BLaER1 (cell line): ENCODE measurements around the gene COX7A2.

Experiments
- H3K27ac ChIP-seq: shearing (Covaris generic); formaldehyde crosslinking; 2 replicates; pipeline ENCODE4 v1.8.1; 2022
- H3K27me3 ChIP-seq: shearing (Covaris generic); formaldehyde crosslinking; 2 replicates; pipeline ENCODE4 v1.8.1; 2022
- H3K36me3 ChIP-seq: shearing (Covaris generic); formaldehyde crosslinking; 2 replicates; pipeline ENCODE4 v1.8.1; 2022
- H3K4me1 ChIP-seq: shearing (Covaris generic); formaldehyde crosslinking; 2 replicates; pipeline ENCODE4 v1.8.1; 2022
- H3K4me2 ChIP-seq: shearing (Covaris generic); formaldehyde crosslinking; 2 replicates; pipeline ENCODE4 v1.8.1; 2022
- H3K4me3 ChIP-seq: shearing (Covaris generic); formaldehyde crosslinking; 2 replicates; pipeline ENCODE4 v1.8.1; 2022
- H3K9ac ChIP-seq: shearing (Covaris generic); formaldehyde crosslinking; 2 replicates; pipeline ENCODE4 v1.8.1; 2022
- H3K9me3 ChIP-seq: shearing (Covaris generic); formaldehyde crosslinking; 2 replicates; pipeline ENCODE4 v1.8.1; 2022
- H4K20me1 ChIP-seq: shearing (Covaris generic); formaldehyde crosslinking; 2 replicates; pipeline ENCODE4 v1.8.1; 2022
- Cebpa-rat ChIP-seq: shearing (Covaris generic); IDR thresholded peaks from 2 replicates; pipeline ENCODE4 v1.8.1; 2022

COX7A2 gene

GRCh38 chr6:75211920-75212590 lies 31.5 kb downstream of the COX7A2 start:
- H3K9me3 ChIP-seq, result peaks cover 8% of the 10 kb centered on the region
- peaks cover 12% of the 10 kb centered on the region for H3K4me1 ChIP-seq
- no peak overlapping the region for H3K4me2 ChIP-seq
- H3K27ac ChIP-seq, result no peak overlapping the region
- no peaks in the 10 kb centered on the region for H3K36me3 ChIP-seq
- H4K20me1 ChIP-seq, result no peaks in the 10 kb centered on the region
- no peak for TF ChIP-seq Cebpa-rat
- H3K9ac ChIP-seq, result no peak overlapping the region
- peaks cover 18% of the 10 kb centered on the region for H3K27me3 ChIP-seq
- H3K4me3 ChIP-seq, result no peak overlapping the region

DNA sequence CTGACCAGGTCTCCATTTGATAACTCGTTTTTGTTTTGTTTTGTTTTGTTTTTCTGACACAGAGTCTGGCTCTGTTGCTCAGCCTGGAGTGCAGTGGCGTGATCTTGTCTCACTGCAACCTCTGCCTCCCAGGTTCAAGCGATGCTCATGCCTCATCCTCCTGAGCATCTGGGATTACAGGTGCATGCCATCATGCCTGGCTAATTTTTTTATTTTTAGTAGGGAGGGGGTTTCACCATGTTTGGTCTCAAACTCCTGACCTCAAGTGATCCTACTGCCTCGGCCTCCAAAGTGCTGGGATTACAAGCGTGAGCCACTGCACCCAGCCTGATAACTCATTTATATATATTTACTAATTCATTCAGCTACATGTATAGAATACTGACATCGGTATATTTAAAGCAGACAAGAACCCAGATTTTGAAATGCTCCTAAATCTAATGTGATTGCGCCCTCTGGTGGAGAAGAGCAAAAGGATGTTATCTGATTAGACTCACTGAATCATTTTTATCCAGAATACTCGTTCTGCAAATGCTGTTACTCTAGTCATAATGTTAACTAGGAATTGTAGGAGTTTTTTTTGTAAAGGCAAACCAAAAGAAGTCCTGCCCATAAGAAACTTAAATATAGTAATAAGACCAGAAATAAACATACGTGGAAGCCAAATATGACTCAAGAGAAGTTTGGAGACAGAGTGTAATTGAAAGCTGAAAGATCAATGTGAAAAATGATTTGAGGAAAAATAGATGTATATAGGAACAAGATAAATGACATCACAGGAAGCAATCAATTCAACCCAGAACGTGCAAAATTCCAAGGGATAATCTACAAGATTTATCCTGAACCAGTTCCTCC lies 32.5 kb downstream of the COX7A2 start:
- Histone ChIP-seq H4K20me1 (no peaks in the 10 kb centered on the region), H3K4me2 (no peak overlapping the region), H3K9ac (no peak overlapping the region), H3K27me3 (peaks cover 27% of the 10 kb centered on the region), H3K9me3 (peaks cover 18% of the 10 kb centered on the region), H3K4me3 (no peak overlapping the region), H3K36me3 (no peaks in the 10 kb centered on the region), H3K4me1 (peaks cover 12% of the 10 kb centered on the region), H3K27ac (no peak overlapping the region)
- no peak for TF ChIP-seq Cebpa-rat

DNA sequence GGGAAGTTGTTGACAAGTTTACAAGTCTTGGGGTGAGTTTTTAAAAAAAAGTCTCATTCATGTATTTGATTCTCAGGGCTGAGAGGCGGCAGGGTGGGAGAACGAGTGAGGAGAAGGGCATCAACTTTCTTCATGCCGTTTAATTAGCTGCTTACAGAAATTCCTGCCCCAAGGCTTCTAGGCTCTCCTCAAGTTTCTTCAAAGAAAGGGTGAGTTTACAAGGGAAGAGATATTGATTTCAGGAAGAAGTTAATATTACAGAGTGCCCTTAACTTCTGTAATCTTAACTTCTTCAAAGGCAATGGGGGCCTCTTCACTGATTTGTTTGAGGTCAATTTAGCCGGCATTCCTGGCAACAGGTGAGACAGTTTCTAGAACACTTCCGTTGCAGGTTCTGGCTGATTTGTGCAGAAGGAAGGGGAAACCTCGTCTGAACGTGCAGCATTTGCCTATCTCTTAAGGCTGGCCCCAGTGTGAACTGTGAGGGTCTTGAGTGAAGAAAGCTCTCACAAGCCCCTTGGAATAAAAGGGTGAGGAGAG lies 34.3 kb downstream of the COX7A2 start:
- Histone ChIP-seq H3K4me3 (peak overlapping the region; percentile 64; the same call in 1 of the 2 replicates), H3K4me1 (peaks cover 12% of the 10 kb centered on the region), H3K36me3 (no peaks in the 10 kb centered on the region), H3K27ac (no peak overlapping the region), H3K9me3 (peaks cover 36% of the 10 kb centered on the region), H3K27me3 (peaks cover 46% of the 10 kb centered on the region), H4K20me1 (no peaks in the 10 kb centered on the region), H3K9ac (no peak overlapping the region), H3K4me2 (peak overlapping the region; percentile 90)
- no peak for TF ChIP-seq Cebpa-rat

- Histone ChIP-seq H3K4me2 (peak overlapping the region; percentile 90), H3K36me3 (no peaks in the 10 kb centered on the region), H4K20me1 (no peaks in the 10 kb centered on the region), H3K4me3 (peak overlapping the region; percentile 64), H3K9me3 (peaks cover 41% of the 10 kb centered on the region), H3K27ac (no peak overlapping the region), H3K27me3 (peaks cover 53% of the 10 kb centered on the region), H3K9ac (0 out of 2 replicates have a peak overlapping the region, but pooled peaks have one; percentile 17), H3K4me1 (peaks cover 12% of the 10 kb centered on the region)
- TF ChIP-seq Cebpa-rat, result no peak
Observed at GRCh38 chr6:75208298-75209183, 35.1 kb downstream of the COX7A2 start.

DNA sequence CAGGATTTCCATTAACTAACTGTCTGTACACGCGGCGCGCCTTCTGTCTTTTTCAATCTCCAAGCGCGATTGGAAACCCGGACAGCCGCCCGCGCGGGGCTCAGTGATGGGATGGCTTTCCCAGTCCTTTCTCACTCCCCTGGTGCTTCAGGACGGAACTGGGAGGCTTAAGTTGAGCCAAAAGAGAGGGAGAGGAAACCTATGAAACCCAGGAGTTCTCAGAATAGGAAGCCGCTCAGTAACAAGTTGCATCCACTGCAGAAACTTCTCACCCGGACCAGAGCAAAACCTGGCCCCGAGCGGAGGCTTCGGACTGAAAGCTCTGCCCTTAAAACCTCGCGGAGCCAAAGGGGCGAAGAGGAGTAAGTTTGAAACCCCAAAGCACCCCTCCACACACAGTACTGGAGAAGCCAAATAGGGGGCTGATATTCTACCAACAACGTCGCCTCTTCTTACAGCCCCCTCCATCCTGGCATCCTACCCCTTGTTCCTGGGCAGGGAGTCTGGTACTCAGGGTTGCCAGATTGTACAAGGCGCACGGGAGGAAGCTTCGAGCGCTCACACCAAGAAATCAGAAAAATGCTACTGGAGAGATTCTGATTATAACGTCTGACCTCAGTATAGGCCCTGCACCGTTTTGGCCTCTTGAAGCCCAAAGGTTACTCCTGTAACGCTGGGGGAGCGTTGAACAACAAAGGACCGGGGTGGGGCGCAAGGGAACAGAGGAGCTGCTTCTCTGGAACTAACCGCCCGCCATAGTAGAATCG lies 36.8 kb downstream of the COX7A2 start:
- H3K9me3 ChIP-seq, result peaks cover 51% of the 10 kb centered on the region
- 0 out of 2 replicates have a peak overlapping the region, but pooled peaks have one; percentile 33 for H3K4me3 ChIP-seq
- H3K27me3 ChIP-seq, result peaks cover 71% of the 10 kb centered on the region
- no peak overlapping the region for H3K27ac ChIP-seq
- H3K4me1 ChIP-seq, result peaks cover 12% of the 10 kb centered on the region
- no peaks in the 10 kb centered on the region for H4K20me1 ChIP-seq
- no peaks in the 10 kb centered on the region for H3K36me3 ChIP-seq
- H3K4me2 ChIP-seq, result no peak overlapping the region
- no peak for TF ChIP-seq Cebpa-rat
- no peak overlapping the region for H3K9ac ChIP-seq

- no peak within 1 kb of the TSS for H3K9ac ChIP-seq
Observed at GRCh38 chr6:75205776-75206575, 37.6 kb downstream of the COX7A2 start, which contains the start of gene COL12A1. Gene COL12A1, minus strand, starts transcription at chr6:75206053. Its CDS starts 3,261 bp downstream, at chr6:75202792.

GRCh38 chr6:75204959-75205775 lies 38.4 kb downstream of the COX7A2 start:
- no peak overlapping the region for H3K4me2 ChIP-seq
- H4K20me1 ChIP-seq, result no peaks in the 10 kb centered on the region
- H3K4me3 ChIP-seq, result 0 out of 2 replicates have a peak overlapping the region, but pooled peaks have one; percentile 5
- no peak overlapping the region for H3K9ac ChIP-seq
- H3K36me3 ChIP-seq, result no peaks in the 10 kb centered on the region
- no peak for TF ChIP-seq Cebpa-rat
- H3K9me3 ChIP-seq, result peaks cover 53% of the 10 kb centered on the region
- peaks cover 12% of the 10 kb centered on the region for H3K4me1 ChIP-seq
- H3K27ac ChIP-seq, result no peak overlapping the region
- peaks cover 73% of the 10 kb centered on the region for H3K27me3 ChIP-seq

More at GRCh38 chr6:75205776-75206575, 37.6 kb downstream of the COX7A2 start, which contains the start of gene COL12A1:
- H3K27me3 ChIP-seq, result peaks cover 73% of the 10 kb centered on the region
- 0 out of 2 replicates have a peak within 1 kb of the TSS, but pooled peaks have one; percentile 33 for H3K4me3 ChIP-seq
- no peak within 1 kb of the TSS for H3K27ac ChIP-seq
- H3K4me2 ChIP-seq, result no peak within 1 kb of the TSS
- H3K4me1 ChIP-seq, result peaks cover 12% of the 10 kb centered on the region
- no peak for TF ChIP-seq Cebpa-rat
- no peaks in the 10 kb centered on the region for H4K20me1 ChIP-seq
- no peaks in the 10 kb centered on the region for H3K36me3 ChIP-seq
- peaks cover 53% of the 10 kb centered on the region for H3K9me3 ChIP-seq
